Kidney tubule cell (primary cell): ENCODE results near the gene TUBB1.
"Not testable (repeated sequence)": the region's sequence is repeated elsewhere in the genome, so short reads cannot be mapped to it uniquely, and the experiment has no call there.

Experiments used
- DNase-seq: peaks from one replicate; pipeline ENCODE4 v3.0.0-alpha.2; 2018; ENCODE audit warnings: low spot score

TUBB1 gene

DNA sequence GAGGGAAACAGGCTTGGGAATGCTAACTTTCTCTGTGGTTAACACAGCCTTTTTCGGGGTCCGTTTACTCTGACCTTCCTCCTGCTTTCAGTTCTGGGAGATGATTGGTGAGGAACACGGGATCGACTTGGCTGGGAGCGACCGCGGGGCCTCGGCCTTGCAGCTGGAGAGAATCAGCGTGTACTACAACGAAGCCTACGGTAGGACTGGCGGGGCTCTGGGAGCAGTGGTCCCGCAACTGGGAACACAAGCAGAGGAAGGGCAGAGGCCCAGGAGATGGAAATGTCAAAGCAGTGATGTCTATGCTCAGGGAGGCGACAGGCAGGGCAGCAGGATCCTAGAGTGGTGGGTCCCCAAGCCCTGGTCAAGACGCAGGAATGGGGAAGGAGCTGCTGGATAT lies 3.5 kb downstream of the TUBB1 start:
- DNase-seq, result no peak

DNA sequence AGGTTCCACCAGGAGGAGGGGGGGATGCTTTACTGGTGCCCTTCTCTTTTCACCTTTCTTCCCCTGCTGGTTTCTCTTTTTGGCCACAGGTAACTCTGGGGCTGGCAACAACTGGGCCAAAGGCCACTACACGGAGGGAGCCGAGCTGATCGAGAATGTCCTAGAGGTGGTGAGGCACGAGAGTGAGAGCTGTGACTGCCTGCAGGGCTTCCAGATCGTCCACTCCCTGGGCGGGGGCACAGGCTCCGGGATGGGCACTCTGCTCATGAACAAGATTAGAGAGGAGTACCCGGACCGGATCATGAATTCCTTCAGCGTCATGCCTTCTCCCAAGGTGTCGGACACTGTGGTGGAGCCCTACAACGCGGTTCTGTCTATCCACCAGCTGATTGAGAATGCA lies 4.4 kb downstream of the TUBB1 start:
- no peak for DNase-seq

DNA sequence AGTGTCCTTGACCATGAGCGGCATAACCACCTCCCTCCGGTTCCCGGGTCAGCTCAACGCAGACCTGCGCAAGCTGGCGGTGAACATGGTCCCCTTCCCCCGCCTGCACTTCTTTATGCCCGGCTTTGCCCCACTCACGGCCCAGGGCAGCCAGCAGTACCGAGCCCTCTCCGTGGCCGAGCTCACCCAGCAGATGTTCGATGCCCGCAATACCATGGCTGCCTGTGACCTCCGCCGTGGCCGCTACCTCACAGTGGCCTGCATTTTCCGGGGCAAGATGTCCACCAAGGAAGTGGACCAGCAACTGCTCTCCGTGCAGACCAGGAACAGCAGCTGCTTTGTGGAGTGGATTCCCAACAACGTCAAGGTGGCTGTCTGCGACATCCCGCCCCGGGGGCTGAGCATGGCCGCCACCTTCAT lies 4.9 kb downstream of the TUBB1 start:
- DNase-seq, result no peak

- no peak for DNase-seq
Measured at GRCh38 chr20:59025086-59025485, 5.9 kb downstream of the TUBB1 start.

GRCh38 chr20:59025511-59025910 lies 6.3 kb downstream of the TUBB1 start:
- no peak for DNase-seq

DNA sequence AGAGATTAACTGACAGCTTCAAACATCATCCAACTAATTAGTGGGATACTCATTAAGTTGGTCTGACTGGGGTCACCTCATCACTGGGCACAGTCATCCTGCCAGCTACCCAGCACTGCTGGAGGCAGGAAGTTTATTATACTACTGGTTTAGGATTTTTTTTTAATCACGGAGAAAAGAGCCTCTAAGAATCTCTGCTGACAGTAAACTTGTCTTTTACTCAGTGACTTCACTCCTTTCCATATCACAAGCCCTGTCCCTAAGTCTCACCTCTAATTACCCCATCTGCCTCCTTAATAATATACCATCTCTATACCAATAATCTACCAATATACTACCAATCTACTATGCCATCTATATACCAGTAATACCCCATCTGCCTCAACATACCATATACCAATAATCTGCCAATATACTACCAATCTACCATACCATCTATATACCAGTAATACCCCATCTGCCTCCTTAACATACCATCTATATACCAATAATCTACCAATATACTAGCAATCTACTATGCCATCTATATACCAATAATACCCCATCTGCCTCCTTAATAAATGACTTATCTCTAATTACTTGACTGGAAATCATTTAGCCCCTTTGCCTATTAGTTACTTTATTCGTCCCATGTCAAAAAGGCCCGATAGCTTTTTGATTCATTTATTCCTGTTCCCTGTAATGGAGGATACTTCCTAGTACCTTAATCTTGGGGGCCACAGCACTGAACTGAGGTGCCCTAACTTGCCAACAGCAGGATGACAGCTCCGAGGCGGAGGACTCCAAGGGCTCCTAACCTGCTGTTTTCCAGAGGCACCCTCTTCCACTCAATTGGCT lies 7.9 kb downstream of the TUBB1 start:
- DNase-seq, result no peak

GRCh38 chr20:59027741-59028320 lies 8.6 kb downstream of the TUBB1 start:
- DNase-seq, result peak; percentile 42

- DNase-seq, result peak; percentile 24
Measured at GRCh38 chr20:59028812-59029211, 9.6 kb downstream of the TUBB1 start.

- no peak for DNase-seq
Measured at GRCh38 chr20:59030911-59031563, 11.8 kb downstream of the TUBB1 start.

GRCh38 chr20:59031564-59032022 lies 12.4 kb downstream of the TUBB1 start:
- peak; percentile 14 for DNase-seq

- peak; percentile 95 for DNase-seq
Measured at GRCh38 chr20:59032023-59032712, 12.9 kb downstream of the TUBB1 start, which contains the start of gene ATP5F1E. ATP5F1E (minus strand) TSS chr20:59032335; CDS start chr20:59032251, 84 bp downstream.

GRCh38 chr20:59032713-59033059 lies 13.5 kb downstream of the TUBB1 start:
- no peak for DNase-seq

DNA sequence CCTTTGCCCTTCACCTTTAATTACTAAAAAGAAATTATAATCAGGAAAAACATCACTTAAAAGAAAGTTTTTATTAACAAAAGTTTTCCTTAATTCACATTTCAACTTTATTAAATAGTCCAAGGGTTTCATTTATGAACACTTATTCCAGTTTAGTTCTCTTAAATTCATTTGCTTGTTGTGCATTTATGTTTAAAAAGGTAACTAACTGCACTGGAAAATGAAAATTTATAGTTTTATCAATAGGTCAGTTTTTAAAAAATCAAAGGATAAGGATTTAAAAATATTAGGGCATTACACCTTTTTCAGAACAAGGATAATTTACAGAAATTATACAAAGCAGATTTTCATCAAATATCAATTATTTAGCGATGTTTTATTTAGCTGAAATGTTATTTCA lies 13.9 kb downstream of the TUBB1 start:
- no peak for DNase-seq

DNA sequence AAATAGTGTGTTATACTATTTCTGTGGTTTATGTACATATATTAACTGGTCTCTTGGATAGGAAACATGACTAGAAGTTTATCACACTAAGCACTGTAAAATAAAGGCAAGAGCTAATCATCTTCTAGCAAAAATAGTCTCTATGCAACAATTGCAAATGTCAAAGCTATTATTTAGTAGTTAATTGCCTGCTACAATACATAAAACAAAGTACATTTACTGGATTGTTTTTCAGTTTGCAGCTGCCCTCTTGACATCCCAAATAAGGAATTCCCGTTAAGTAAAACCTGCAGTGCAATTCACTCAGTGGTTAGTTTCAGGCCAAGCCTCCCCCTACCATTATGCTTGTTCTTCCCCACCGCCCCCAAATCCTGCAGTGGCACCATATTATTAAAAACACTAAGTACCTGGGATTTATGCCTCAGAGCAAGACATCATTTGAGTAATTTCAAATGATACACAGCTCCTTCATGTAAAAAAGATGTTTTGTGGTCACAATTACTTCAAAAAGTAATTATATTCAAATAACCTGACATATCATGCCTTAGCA lies 14.5 kb downstream of the TUBB1 start:
- DNase-seq, result no peak

- DNase-seq, result no peak
Measured at GRCh38 chr20:59035381-59035780, 16.2 kb downstream of the TUBB1 start.

DNA sequence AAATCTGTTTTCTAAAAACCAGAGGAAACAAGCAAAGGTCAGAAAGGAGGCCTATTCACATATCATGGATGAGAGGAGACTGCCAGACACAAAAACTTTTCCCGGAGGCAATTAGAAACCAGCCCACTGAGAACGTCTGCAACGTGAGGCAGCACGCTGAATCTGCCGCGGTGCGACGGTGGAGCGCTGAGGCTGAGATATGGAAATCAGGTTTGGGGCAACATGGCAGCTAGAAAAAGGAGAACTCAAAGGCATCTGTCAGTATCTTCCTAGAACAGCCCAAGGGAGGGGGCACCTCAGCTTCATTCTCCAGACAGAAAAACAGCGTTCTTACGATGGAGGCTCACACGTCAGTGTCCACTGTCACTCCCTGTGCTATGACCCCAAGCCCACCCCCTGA lies 18.2 kb downstream of the TUBB1 start:
- DNase-seq, result no peak

DNA sequence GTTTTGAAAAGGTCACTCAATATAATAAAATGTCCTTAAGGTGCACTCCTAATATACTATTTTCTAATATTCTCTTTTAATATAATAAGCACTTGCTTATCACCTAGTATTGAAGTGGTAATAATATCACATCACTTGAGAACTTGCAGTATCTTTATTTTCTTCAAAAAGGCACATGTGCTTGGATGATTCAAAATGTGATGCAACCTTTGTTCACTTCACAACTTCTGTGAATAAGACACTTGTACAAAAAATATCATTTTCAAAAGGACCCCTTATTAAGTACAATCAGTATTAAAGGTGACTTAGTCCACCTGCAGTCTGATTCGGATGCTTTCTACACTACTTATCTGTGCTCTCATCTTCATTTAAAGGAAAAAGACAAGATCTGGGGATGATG lies 20.0 kb downstream of the TUBB1 start:
- DNase-seq, result no peak

GRCh38 chr20:59040667-59041066 lies 21.4 kb downstream of the TUBB1 start:
- DNase-seq, result no peak

- DNase-seq, result not testable (repeated sequence)
Measured at GRCh38 chr20:59041487-59041886, 22.3 kb downstream of the TUBB1 start.

DNA sequence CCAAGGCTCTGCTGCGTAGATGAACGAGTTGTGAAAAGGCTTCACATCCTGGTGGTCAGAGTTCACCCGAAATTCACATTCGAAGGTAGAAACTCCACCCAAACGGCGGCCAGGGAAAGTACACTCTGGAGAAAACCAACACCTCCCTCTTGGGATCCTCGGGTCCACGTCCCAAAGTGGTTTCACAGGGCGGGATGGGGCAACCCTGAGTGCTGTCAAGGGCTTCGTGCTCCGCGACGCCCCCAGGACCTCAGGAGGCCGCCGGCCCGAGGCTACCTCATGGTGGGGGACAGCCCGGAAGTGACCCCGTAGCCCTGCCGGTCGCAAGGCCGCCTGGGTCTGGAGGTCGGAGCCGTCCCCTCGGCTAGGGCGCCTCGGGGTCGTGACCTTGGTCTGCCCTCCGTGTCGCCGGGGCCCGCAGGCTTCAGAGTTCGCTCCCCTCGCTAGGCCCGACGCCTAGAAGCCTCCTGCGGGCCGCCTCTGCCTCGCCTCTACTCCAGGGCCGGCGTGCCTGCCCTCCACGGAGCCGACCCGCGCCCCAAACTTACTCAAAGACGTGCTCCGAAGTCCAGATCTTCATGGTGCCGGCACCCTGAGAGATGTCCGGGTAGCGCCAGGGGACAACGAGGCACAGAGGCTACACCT lies 23.0 kb downstream of the TUBB1 start, which contains the start of gene PRELID3B:
TSS of gene PRELID3B (minus strand) at position 636 of the 645 bp plus-strand sequence. CDS start at position 580, 56 bp downstream.
- peak; percentile 37 for DNase-seq
